Tibial nerve (tissue), 4 donors: ENCODE data around the gene ARPC5L. TPM values are rescaled to one million over a fixed set of nuclear protein-coding genes. Genes with fewer than 3 reads are reported as not detected.

Source experiments
- DNase-seq, 2 donors: peaks; one replicate each; pipeline ENCODE4 v3.0.0-alpha.2; 2019; ENCODE audit warnings: low spot score in 2 of 2
- H3K27ac ChIP-seq, 4 donors: fragments of 200-600 bp; sonication (generic) in 3 of 4; one replicate each; pipeline ENCODE4 v1.5.1; 2017 to 2019; ENCODE audit warnings: mild to moderate bottlenecking in 1 of 4
- H3K27me3 ChIP-seq, 2 donors: fragments of 200-600 bp; sonication (generic) in 1 of 2; one replicate each; pipeline versions ENCODE4 v1.5.1 to v1.6.0; 2017 to 2019
- H3K36me3 ChIP-seq, 3 donors: fragments of 200-600 bp; sonication (generic); one replicate each; pipeline ENCODE4 v1.5.1; 2018 to 2019
- H3K4me1 ChIP-seq, 4 donors: fragments of 200-600 bp; sonication (generic) in 3 of 4; one replicate each; pipeline ENCODE4 v1.5.1; 2017 to 2019
- H3K4me3 ChIP-seq, 4 donors: fragments of 200-600 bp; sonication (generic) in 3 of 4; one replicate each; pipeline ENCODE4 v1.5.1; 2017 to 2019; ENCODE audit warnings: mild to moderate bottlenecking in 1 of 4, moderate library complexity in 1 of 4
- H3K9me3 ChIP-seq, 4 donors: fragments of 200-600 bp; sonication (generic) in 3 of 4; one replicate each; pipeline ENCODE4 v1.5.1; 2017 to 2019
- CTCF ChIP-seq, 5 experiments: fragments of 200-600 bp in 3 of 5; fragments of 450-650 bp in 2 of 5; sonication (generic) in 3 of 5; IDR thresholded peaks; one replicate each; pipeline ENCODE4 v1.5.1; 2016 to 2019; ENCODE audit warnings: antibody characterized with exemption in 5 of 5, mild to moderate bottlenecking in 3 of 5, moderate library complexity in 2 of 5
- EP300 ChIP-seq, 2 donors: sonication (generic); formaldehyde crosslinking; IDR thresholded peaks; one replicate each; pipeline ENCODE4 v1.6.1; 2017; ENCODE audit warnings: antibody characterized with exemption in 2 of 2, mild to moderate bottlenecking in 1 of 2
- POLR2A ChIP-seq, 2 donors: fragments of 450-650 bp; IDR thresholded peaks; one replicate each; pipeline ENCODE4 v1.6.1; 2017; ENCODE audit warnings: antibody characterized with exemption in 2 of 2, mild to moderate bottlenecking in 2 of 2, moderate library complexity in 2 of 2
- WGBS, 2 donors: methylation state at CpG; one replicate each; pipeline ENCODE4 v1.1.5; 2018; 5-methylcytosine and 5-hydroxymethylcytosine counted together
- total RNA-seq, 4 donors: library from RNA; depleted of rRNA; stranded (reverse); fragments of >200 nt; gene quantifications; one replicate each; pipeline ENCODE4 v1.1.0, GENCODE V29; 2016

Gene ARPC5L
- total RNA-seq, 4 donors from 2014 or later = 21.6 to 25.3 (median 24.2) TPM

- H3K4me1 ChIP-seq = peaks cover 0 to 41% (median 16%) of the 10 kb centered on the region in 4 donors
- peak; percentile 44 to 58 for DNase-seq
- H3K27ac ChIP-seq = peak within 1 kb of the TSS; percentile 29 to 66 (median 57)
- H3K9me3 ChIP-seq = no peaks in the 10 kb centered on the region
- H3K4me3 ChIP-seq = peak within 1 kb of the TSS; percentile 30 to 48 (median 46)
- H3K27me3 ChIP-seq = no peaks in the 10 kb centered on the region
- WGBS, 2 donors = 1 to 3% methylated on average over 15 to 31 of the region's 51 CpGs
- TF ChIP-seq POLR2A (IDR thresholded peaks at IDR 0.05) (no peak), CTCF (IDR thresholded peaks at IDR 0.05) (peak; percentile 98 to 100 (median 99)), EP300 (IDR thresholded peaks at IDR 0.05) (peak in 1 of 2 donors; percentile 54)
- peaks cover 0 to 22% (median 0%) of the 10 kb centered on the region in 3 donors for H3K36me3 ChIP-seq
Observed at GRCh38 chr9:124852829-124853531, 8.9 kb upstream of the ARPC5L start, which contains the start of gene WDR38. Gene WDR38, plus strand, starts transcription at chr9:124853460. Its CDS starts 72 bp downstream, at chr9:124853532.

DNA sequence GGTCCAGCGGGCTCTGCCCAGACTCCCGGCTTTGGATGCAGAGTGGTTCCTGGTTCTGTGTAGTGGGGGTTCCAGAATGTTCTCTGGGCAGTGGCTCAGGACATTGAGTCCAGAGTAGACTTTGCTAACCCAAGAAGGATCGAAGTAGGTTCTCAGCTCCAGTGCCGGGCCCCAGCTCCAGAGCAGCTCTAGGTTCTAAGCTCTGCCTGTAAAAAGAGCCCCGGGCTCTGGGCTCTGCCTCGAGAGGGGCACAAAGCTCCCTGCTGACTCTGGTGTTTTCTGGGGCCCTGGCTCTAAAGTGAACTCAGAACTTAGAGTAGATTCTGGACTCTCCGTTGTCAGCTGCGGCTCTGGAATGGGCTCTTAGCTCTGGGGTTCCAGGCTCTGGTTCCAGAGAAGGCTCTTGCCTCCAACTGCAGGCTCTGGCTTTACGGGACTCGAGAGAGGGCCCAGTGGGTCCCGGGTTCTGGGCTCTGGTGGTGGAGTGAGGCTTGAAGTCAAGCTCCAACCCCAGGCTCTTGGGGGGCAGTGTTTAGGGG is 8.3 kb upstream of the ARPC5L start:
- Histone ChIP-seq H3K27me3 (no peaks in the 10 kb centered on the region), H3K27ac (peak overlapping the region; percentile 29 to 66 (median 57)), H3K9me3 (no peaks in the 10 kb centered on the region), H3K4me1 (peaks cover 0 to 43% (median 16%) of the 10 kb centered on the region in 4 donors), H3K36me3 (peaks cover 0 to 28% (median 0%) of the 10 kb centered on the region in 3 donors), H3K4me3 (peak overlapping the region; percentile 30 to 48 (median 46))
- 59 to 72% methylated on average over 7 of the region's 11 CpGs for WGBS, 2 donors
- no peak for TF ChIP-seq POLR2A (IDR thresholded peaks at IDR 0.05)
- no peak for TF ChIP-seq CTCF (IDR thresholded peaks at IDR 0.05)
- no peak for TF ChIP-seq EP300 (IDR thresholded peaks at IDR 0.05)
- DNase-seq = no peak

- Histone ChIP-seq H3K27ac (peak overlapping the region in 2 of 4 donors; percentile 66), H3K9me3 (no peaks in the 10 kb centered on the region), H3K4me3 (no peak overlapping the region), H3K36me3 (peaks cover 0 to 33% (median 0%) of the 10 kb centered on the region in 3 donors), H3K27me3 (no peaks in the 10 kb centered on the region), H3K4me1 (peaks cover 0 to 48% (median 16%) of the 10 kb centered on the region in 4 donors)
- WGBS, 2 donors = 82 to 85% methylated on average over 8 of the region's 8 CpGs
- TF ChIP-seq POLR2A (IDR thresholded peaks at IDR 0.05) (no peak), CTCF (IDR thresholded peaks at IDR 0.05) (no peak), EP300 (IDR thresholded peaks at IDR 0.05) (no peak)
- DNase-seq = no peak
Observed at GRCh38 chr9:124854161-124854560, 7.8 kb upstream of the ARPC5L start.

DNA sequence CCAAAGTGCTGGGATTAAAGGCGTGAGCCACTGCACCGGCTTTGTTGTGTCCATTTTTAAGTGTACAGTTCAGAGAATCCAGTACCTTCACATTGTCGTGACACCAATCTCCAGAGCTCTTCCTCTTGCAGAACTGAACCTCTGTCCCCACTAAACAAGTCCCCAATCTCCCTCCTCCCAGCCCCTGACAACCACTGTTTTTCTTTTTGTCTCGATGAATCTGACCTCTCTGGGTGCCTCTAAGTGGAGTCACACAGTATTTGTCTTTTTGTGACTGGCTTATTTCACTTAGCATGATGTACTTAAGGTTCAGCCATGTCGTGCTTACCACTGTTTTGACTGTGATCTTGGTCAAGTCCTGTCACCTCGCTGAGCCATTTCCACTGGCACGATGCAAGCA is 7.1 kb upstream of the ARPC5L start:
- H3K36me3 ChIP-seq = peaks cover 0 to 40% (median 4%) of the 10 kb centered on the region in 3 donors

More for the DNA sequence above, 7.1 kb upstream of the ARPC5L start:
- peak overlapping the region in 1 of 4 donors; percentile 36 for H3K27ac ChIP-seq
- DNase-seq = no peak
- WGBS, 2 donors = 60 to 63% methylated on average over 7 of the region's 7 CpGs
- H3K9me3 ChIP-seq = no peaks in the 10 kb centered on the region
- H3K4me3 ChIP-seq = no peak overlapping the region
- no peaks in the 10 kb centered on the region for H3K27me3 ChIP-seq
- peaks cover 0 to 50% (median 19%) of the 10 kb centered on the region in 4 donors for H3K4me1 ChIP-seq
- TF ChIP-seq CTCF (IDR thresholded peaks at IDR 0.05) (no peak), POLR2A (IDR thresholded peaks at IDR 0.05) (no peak), EP300 (IDR thresholded peaks at IDR 0.05) (no peak)
